Measurements from ENCODE around the gene MRPL11. TPM values are rescaled to one million over a fixed set of nuclear protein-coding genes. Genes with fewer than 3 reads are reported as not detected.

MRPL11 gene
- total and polyA plus RNA-seq, 10 of the 15 experiments (the other 5 are each of a cell fraction or from before 2014, with no cell fraction given), result 43.5 to 248 (median 109) TPM

GRCh38 chr11:66477263-66478201 lies 38.9 kb upstream of the MRPL11 start:
- H3K9ac ChIP-seq (ENCODE audit: control insufficient read depth, insufficient read depth, low read length), result no peak overlapping the region
- ChIA-PET POLR2A (interaction anchor here (0.5 kb wide), 1 partner anchor 22 kb away, joined by 6 read pairs; no protein-coding TSS in a partner anchor), CTCF (interaction anchor here (0.6 to 3.6 kb wide), 11 partner anchors 7 to 346 kb away, joined by 3 to 41 read pairs (median 10); partner anchors contain the start of genes MRPL11 and PELI3), SMC1A (ENCODE audit: uncharacterized antibody, unreplicated experiment) (interaction anchor here (1.0 to 2.7 kb wide), 4 partner anchors 19 to 201 kb away, joined by 3 to 10 read pairs (median 6); partner anchors contain the start of gene MRPL11), RAD21 (ENCODE audit: unreplicated experiment) (interaction anchor here (1.8 kb wide), 1 partner anchor 201 kb away, joined by 7 read pairs; the partner anchor contains the start of gene RBM4B)
- in situ Hi-C loops (cut with MboI), result no loop called here
- whole genome bisulfite sequencing (ENCODE audit: insufficient coverage, insufficient replicate concordance, low lambda C conversion rate, missing lambda C conversion rate), result 79% methylated on average over 11 of the region's 11 CpGs
- BruUV-seq (replicated peaks), result no TSS peak
- FAIRE-seq (no peak), DNase-seq (ENCODE audit: low read depth, low spot score) (no peak), ATAC-seq (no peak)
- peaks cover 6% of the 10 kb centered on the region for H3K4me1 ChIP-seq (ENCODE audit: control insufficient read depth, insufficient read depth, low read length)
- H3K27me3 ChIP-seq (replicated peaks in 1 of 2; ENCODE audit: control insufficient read depth in 2 of 2, insufficient read depth in 2 of 2, low read length in 1 of 2), result no peaks in the 10 kb centered on the region
- no peak overlapping the region for H2AFZ ChIP-seq (ENCODE audit: control insufficient read depth, low read depth, low read length)
- H3K79me2 ChIP-seq (ENCODE audit: control insufficient read depth, insufficient read depth, low read length), result peaks cover 23% of the 10 kb centered on the region
- intact Hi-C loops (cut with micrococcal nuclease; ENCODE audit: unreplicated experiment), result no loop called here
- no peaks in the 10 kb centered on the region for H4K20me1 ChIP-seq (ENCODE audit: control insufficient read depth, insufficient read depth)
- H3K36me3 ChIP-seq (ENCODE audit: control insufficient read depth in 2 of 2, insufficient read depth in 2 of 2, low read length in 1 of 2), result 0 out of 4 replicates have a peak, but pooled peaks cover 0 to 2% of the 10 kb centered on the region in 2 experiments
- H3K27ac ChIP-seq (ENCODE audit: control insufficient read depth, insufficient read depth), result no peak overlapping the region
- H3K9me3 ChIP-seq (replicated peaks; ENCODE audit: control insufficient read depth, insufficient read depth, low read length), result no peaks in the 10 kb centered on the region
- no peak overlapping the region for H3K4me2 ChIP-seq (ENCODE audit: control insufficient read depth, insufficient read depth)
- H3K4me3 ChIP-seq, result no peak overlapping the region
- no peak for TF ChIP-seq ZSCAN29 (IDR thresholded peaks at IDR 0.05)
- TF ChIP-seq WRNIP1 (IDR thresholded peaks at IDR 0.05; ENCODE audit: borderline replicate concordance, low read depth, low read length), result no peak
- no peak for TF ChIP-seq ZNF207 (IDR thresholded peaks at IDR 0.05; ENCODE audit: borderline replicate concordance)
- no peak for TF ChIP-seq PAX8 (IDR thresholded peaks at IDR 0.05)
- no peak for TF ChIP-seq MYC (IDR thresholded peaks at IDR 0.05; ENCODE audit: insufficient read depth, insufficient read length, insufficient replicate concordance, low read length, severe bottlenecking)
- TF ChIP-seq MXI1 (IDR thresholded peaks at IDR 0.05; ENCODE audit: low read depth, low read length), result no peak
- no peak for TF ChIP-seq ZNF622 (IDR thresholded peaks at IDR 0.05)
- no peak for TF ChIP-seq BACH1 (IDR thresholded peaks at IDR 0.05; ENCODE audit: borderline replicate concordance)
- TF ChIP-seq IRF5 (IDR thresholded peaks at IDR 0.05; ENCODE audit: borderline replicate concordance), result no peak
- no peak for TF ChIP-seq ZNF384 (IDR thresholded peaks at IDR 0.05; ENCODE audit: borderline replicate concordance, low read depth, low read length)
- TF ChIP-seq E2F8 (IDR thresholded peaks at IDR 0.05; ENCODE audit: low read depth, partially characterized antibody), result no peak
- TF ChIP-seq TCF12 (IDR thresholded peaks at IDR 0.05; ENCODE audit: low read depth, low read length), result no peak
- TF ChIP-seq BCL3 (IDR thresholded peaks at IDR 0.05; ENCODE audit: borderline replicate concordance, insufficient read depth, low read depth, low read length, poor library complexity, severe bottlenecking), result no peak
- TF ChIP-seq POLR2AphosphoS5 (IDR thresholded peaks at IDR 0.05; ENCODE audit: low read length), result no peak
- no peak for TF ChIP-seq SMAD5 (IDR thresholded peaks at IDR 0.05; ENCODE audit: low read depth)
- TF ChIP-seq ATF2 (IDR thresholded peaks at IDR 0.05; ENCODE audit: low read length), result no peak

Measured in GM12878 (cell line).